ENCODE measurements around the gene EXOG. TPM values are rescaled to one million over a fixed set of nuclear protein-coding genes. Genes with fewer than 3 reads are reported as not detected.

The EXOG gene
- polyA plus RNA-seq, 1 donor (not counting 4 experiments of a cell fraction or from before 2014, with no cell fraction given) = 10.3 TPM

DNA sequence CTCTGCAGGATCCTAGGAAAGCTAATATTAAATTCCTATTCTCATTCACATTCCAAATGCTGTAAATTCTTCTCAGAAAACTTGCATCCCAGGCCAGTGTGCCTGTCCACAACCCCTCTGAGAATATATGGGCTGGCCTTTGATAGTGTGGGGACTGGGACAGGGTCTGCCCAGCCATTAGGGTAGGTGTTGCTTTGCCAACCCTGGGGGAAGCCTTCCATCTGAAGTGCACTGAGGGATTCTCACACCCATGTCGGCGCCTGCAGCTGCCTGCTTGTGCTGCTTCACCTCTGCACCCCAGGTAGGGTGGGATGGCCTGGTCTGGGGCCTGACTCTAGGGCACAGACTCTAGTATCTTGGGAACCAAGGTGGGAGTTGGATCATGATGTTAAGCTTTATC, 15.2 kb upstream of the EXOG start:
- DNase-seq (ENCODE audit: low read depth, low spot score) (no peak), FAIRE-seq (no peak)
- Histone ChIP-seq H2AFZ (ENCODE audit: control insufficient read depth, low read length) (no peak overlapping the region), H3K36me3 (ENCODE audit: control insufficient read depth in 2 of 2, extremely low read depth in 1 of 2, insufficient read depth in 2 of 2, low read length in 2 of 2) (peaks cover 0 to 1% of the 10 kb centered on the region in 2 experiments), H3K4me3 (ENCODE audit: control insufficient read depth in 2 of 3, extremely low read depth in 1 of 3, insufficient read depth in 2 of 3, low read depth in 1 of 3, low read length in 3 of 3) (no peak overlapping the region), H3K9ac (ENCODE audit: control insufficient read depth, extremely low read depth, insufficient read depth, low read length) (no peak overlapping the region), H3K9me1 (ENCODE audit: control insufficient read depth, extremely low read depth, insufficient read depth, low read length) (no peaks in the 10 kb centered on the region), H3K4me1 (ENCODE audit: control insufficient read depth, extremely low read depth, insufficient read depth, low read length) (no peaks in the 10 kb centered on the region), H3K27ac (ENCODE audit: control insufficient read depth, insufficient read depth, low read length) (no peak overlapping the region), H3K27me3 (ENCODE audit: control insufficient read depth, extremely low read depth, insufficient read depth, low read length) (no peaks in the 10 kb centered on the region), H3K9me3 (ENCODE audit: control insufficient read depth, low read depth, low read length) (no peaks in the 10 kb centered on the region), H3K4me2 (ENCODE audit: control insufficient read depth, extremely low read depth, insufficient read depth, low read depth, low read length) (no peak overlapping the region), H3K79me2 (ENCODE audit: control insufficient read depth, insufficient read depth, low read length) (no peaks in the 10 kb centered on the region), H4K20me1 (ENCODE audit: control insufficient read depth, extremely low read depth, insufficient read depth, low read length) (no peaks in the 10 kb centered on the region)
- TF ChIP-seq EZH2 (IDR thresholded peaks at IDR 0.05; ENCODE audit: low read length) = no peak
- TF ChIP-seq, protein P1, sequence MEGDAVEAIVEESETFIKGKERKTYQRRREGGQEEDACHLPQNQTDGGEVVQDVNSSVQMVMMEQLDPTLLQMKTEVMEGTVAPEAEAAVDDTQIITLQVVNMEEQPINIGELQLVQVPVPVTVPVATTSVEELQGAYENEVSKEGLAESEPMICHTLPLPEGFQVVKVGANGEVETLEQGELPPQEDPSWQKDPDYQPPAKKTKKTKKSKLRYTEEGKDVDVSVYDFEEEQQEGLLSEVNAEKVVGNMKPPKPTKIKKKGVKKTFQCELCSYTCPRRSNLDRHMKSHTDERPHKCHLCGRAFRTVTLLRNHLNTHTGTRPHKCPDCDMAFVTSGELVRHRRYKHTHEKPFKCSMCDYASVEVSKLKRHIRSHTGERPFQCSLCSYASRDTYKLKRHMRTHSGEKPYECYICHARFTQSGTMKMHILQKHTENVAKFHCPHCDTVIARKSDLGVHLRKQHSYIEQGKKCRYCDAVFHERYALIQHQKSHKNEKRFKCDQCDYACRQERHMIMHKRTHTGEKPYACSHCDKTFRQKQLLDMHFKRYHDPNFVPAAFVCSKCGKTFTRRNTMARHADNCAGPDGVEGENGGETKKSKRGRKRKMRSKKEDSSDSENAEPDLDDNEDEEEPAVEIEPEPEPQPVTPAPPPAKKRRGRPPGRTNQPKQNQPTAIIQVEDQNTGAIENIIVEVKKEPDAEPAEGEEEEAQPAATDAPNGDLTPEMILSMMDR (optimal IDR thresholded peaks at IDR 0.05 in 1 of 3, IDR thresholded peaks at IDR 0.05 in 1 of 3, conservative IDR thresholded peaks at IDR 0.05 in 1 of 3; ENCODE audit: extremely low read depth in 1 of 3, insufficient read depth in 2 of 3, low read length in 3 of 3) = no peak
- dilution Hi-C loops (cut with MboI; ENCODE audit: extremely low pct_ligation_motif_present, low sequenced_read_pairs) = no loop called here

DNA sequence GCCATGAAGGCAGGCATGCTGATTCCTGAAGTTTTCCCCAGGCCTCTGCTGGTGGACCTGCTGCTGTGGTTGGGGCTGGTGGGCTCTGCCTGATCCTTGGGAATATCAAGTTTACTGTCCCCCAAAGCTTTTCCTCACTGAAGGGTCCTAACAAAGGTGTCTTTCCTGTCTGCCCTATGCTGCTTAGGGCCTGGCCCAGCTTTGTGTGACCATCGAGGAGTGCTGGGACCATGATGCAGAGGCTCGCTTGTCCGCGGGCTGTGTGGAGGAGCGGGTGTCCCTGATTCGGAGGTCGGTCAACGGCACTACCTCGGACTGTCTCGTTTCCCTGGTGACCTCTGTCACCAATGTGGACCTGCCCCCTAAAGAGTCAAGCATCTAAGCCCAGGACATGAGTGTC, 13.2 kb upstream of the EXOG start:
- Histone ChIP-seq H3K4me1 (ENCODE audit: control insufficient read depth, extremely low read depth, insufficient read depth, low read length) (no peaks in the 10 kb centered on the region), H3K9me1 (ENCODE audit: control insufficient read depth, extremely low read depth, insufficient read depth, low read length) (no peaks in the 10 kb centered on the region), H3K4me2 (ENCODE audit: control insufficient read depth, extremely low read depth, insufficient read depth, low read depth, low read length) (no peak overlapping the region), H4K20me1 (ENCODE audit: control insufficient read depth, extremely low read depth, insufficient read depth, low read length) (no peaks in the 10 kb centered on the region), H3K9me3 (ENCODE audit: control insufficient read depth, low read depth, low read length) (no peaks in the 10 kb centered on the region), H3K9ac (ENCODE audit: control insufficient read depth, extremely low read depth, insufficient read depth, low read length) (no peak overlapping the region), H3K27ac (ENCODE audit: control insufficient read depth, insufficient read depth, low read length) (no peak overlapping the region), H3K4me3 (ENCODE audit: control insufficient read depth in 2 of 3, extremely low read depth in 1 of 3, insufficient read depth in 2 of 3, low read depth in 1 of 3, low read length in 3 of 3) (no peak overlapping the region), H2AFZ (ENCODE audit: control insufficient read depth, low read length) (no peak overlapping the region), H3K36me3 (ENCODE audit: control insufficient read depth in 2 of 2, extremely low read depth in 1 of 2, insufficient read depth in 2 of 2, low read length in 2 of 2) (peaks cover 0 to 1% of the 10 kb centered on the region in 2 experiments), H3K79me2 (ENCODE audit: control insufficient read depth, insufficient read depth, low read length) (no peaks in the 10 kb centered on the region), H3K27me3 (ENCODE audit: control insufficient read depth, extremely low read depth, insufficient read depth, low read length) (no peaks in the 10 kb centered on the region)
- dilution Hi-C loops (cut with MboI; ENCODE audit: extremely low pct_ligation_motif_present, low sequenced_read_pairs) = no loop called here
- TF ChIP-seq, protein P1 (optimal IDR thresholded peaks at IDR 0.05 in 1 of 3, IDR thresholded peaks at IDR 0.05 in 1 of 3, conservative IDR thresholded peaks at IDR 0.05 in 1 of 3; ENCODE audit: extremely low read depth in 1 of 3, insufficient read depth in 2 of 3, low read length in 3 of 3) = no peak
- TF ChIP-seq EZH2 (IDR thresholded peaks at IDR 0.05; ENCODE audit: low read length) = no peak
- FAIRE-seq (no peak), DNase-seq (ENCODE audit: low read depth, low spot score) (no peak)
